Neural cell (in vitro differentiated cells): Measurements from ENCODE around the gene SPRR1A.

Experiments used
- EZH2 ChIP-seq: fragments of 200-600, 300-800 bp; shearing (Covaris generic), sonication (generic); IDR thresholded peaks from 2 replicates; pipeline ENCODE4 v1.6.1; 2014; ENCODE audit warnings: antibody characterized with exemption, low read length, borderline replicate concordance, mild to moderate bottlenecking; ENCODE audit not compliant: insufficient read depth, poor library complexity, severe bottlenecking
- SMC3 ChIP-seq: fragments of 450-650 bp; conservative IDR thresholded peaks from 2 replicates; pipeline ENCODE4 v1.6.1; 2014; ENCODE audit warnings: antibody characterized with exemption, mild to moderate bottlenecking, moderate library complexity; ENCODE audit not compliant: poor library complexity
- TF ChIP-seq, protein P1 (sequence below): fragments of 450-650 bp; IDR thresholded peaks from 2 replicates; pipeline ENCODE4 v1.5.1; 2014; ENCODE audit warnings: antibody characterized with exemption, mild to moderate bottlenecking, moderate library complexity; ENCODE audit not compliant: poor library complexity, severe bottlenecking

DNA sequence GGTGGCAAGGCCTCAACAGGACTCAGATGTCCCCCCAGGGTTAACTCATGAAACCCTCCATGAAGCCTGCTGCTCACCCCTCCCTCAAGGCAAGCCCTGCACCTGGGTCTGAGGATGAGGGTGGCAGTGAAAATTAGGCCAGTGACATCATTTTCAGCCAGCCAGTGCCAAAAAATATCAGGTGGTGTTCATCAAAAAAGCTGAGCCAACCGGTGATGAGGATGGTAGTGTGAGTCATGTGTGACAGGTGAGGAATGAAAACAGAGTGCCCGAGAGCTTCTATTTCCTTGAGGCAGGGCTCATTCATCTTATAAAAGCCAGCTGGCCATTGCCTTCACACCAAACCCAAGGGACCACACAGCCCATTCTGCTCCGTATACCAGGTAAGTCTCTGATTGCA, at the start of gene SPRR1A:
- TF ChIP-seq EZH2 (no peak), SMC3 (no peak)
- TF ChIP-seq, protein P1, sequence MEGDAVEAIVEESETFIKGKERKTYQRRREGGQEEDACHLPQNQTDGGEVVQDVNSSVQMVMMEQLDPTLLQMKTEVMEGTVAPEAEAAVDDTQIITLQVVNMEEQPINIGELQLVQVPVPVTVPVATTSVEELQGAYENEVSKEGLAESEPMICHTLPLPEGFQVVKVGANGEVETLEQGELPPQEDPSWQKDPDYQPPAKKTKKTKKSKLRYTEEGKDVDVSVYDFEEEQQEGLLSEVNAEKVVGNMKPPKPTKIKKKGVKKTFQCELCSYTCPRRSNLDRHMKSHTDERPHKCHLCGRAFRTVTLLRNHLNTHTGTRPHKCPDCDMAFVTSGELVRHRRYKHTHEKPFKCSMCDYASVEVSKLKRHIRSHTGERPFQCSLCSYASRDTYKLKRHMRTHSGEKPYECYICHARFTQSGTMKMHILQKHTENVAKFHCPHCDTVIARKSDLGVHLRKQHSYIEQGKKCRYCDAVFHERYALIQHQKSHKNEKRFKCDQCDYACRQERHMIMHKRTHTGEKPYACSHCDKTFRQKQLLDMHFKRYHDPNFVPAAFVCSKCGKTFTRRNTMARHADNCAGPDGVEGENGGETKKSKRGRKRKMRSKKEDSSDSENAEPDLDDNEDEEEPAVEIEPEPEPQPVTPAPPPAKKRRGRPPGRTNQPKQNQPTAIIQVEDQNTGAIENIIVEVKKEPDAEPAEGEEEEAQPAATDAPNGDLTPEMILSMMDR = no peak
